COLO668 (cell line): ENCODE data around the gene PPP1R17.

Experiments
- DNase-seq: peaks from one replicate; lab custom pipeline; 2025; ENCODE audit not compliant: unreplicated experiment; lab: John Stamatoyannopoulos, UW

PPP1R17 gene

GRCh38 chr7:31687024-31687748 lies at the start of gene PPP1R17:
TSS of gene PPP1R17 (plus strand) at chr7:31687215. CDS start at chr7:31692442, 5,227 bp downstream.
- no peak for DNase-seq

DNA sequence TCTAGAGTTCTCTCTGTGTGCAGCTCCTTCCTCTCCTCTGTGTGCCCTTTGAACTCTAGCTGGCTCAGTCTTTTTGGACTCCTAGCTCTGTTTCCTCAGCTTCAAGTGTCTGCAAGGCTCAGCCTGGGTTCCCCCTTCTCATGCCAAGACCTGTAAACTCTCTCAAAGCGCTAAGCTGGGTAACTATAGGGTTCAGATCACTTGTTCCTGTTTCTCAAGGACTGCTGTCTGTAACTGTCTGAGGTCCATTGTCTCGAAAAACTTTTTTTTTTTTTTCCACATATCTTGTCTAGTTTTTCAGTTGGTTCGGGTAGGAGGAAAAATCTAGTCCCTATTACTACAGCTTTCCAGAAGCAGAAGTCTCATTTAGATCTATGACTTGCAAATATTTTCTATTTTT lies 46.6 kb upstream of the PPP1R17 start:
- no peak for DNase-seq

DNA sequence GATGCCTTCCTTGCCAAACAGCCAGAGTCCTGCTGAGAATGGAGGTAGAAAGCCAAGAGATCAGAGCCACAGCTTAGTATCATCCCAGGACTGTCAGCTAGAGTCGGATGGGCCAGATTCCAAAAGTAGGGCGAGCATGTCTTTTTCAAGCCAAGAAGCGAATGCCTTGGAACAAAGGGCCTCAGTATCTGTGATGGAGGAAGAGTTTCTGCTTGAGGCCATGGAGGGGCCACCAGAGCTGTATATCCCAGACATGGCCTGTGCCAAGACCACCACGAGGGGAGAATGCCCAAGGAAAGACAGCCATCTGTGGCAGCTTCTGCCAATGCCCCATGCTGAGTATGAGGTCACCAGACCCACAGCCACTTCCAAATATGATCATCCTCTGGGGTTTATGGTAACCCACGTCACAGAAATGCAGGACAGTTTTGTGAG lies 44.3 kb upstream of the PPP1R17 start:
- DNase-seq, result no peak

- DNase-seq, result no peak
Measured at GRCh38 chr7:31646942-31647341, 40.1 kb upstream of the PPP1R17 start.

DNA sequence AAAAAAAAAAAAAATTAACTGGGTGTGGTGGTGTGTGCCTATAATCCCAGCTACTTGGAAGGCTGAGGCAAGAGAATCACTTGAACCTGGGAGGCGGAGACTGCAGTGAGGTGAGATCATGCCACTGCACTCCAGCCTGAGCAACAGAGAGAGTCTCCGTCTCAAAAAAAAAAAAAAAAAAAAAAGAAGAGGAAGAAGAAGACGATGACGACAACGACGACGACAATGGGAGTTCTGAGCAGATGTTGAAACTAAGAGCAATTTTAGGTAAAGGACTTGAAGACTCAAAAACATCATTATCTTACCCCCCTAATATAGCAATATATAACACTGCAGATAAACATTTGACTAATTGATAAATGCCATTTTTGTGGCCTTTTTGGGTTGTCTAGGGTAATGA lies 39.5 kb upstream of the PPP1R17 start:
- no peak for DNase-seq

- DNase-seq, result no peak
Measured at GRCh38 chr7:31648288-31648687, 38.7 kb upstream of the PPP1R17 start.

DNA sequence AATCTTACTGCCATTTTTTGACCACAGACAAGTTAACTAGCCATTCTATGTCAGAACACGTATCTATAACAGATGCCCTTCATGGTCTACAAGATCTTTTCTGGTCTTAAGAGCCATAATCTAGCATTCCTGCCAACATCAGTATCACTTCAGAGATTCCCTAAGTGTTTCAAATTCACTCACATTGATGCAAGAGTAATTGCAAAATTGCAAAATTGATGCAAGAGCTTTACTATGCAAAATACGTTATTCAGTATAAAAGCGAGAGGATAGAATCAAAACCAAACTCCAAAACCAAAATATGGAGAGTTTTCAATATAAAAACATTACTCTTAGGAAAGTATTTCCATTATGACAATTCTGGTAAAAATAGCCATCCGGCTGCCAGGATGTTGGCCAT lies 38.1 kb upstream of the PPP1R17 start:
- no peak for DNase-seq

- DNase-seq, result no peak
Measured at GRCh38 chr7:31651234-31652062, 35.6 kb upstream of the PPP1R17 start.

DNA sequence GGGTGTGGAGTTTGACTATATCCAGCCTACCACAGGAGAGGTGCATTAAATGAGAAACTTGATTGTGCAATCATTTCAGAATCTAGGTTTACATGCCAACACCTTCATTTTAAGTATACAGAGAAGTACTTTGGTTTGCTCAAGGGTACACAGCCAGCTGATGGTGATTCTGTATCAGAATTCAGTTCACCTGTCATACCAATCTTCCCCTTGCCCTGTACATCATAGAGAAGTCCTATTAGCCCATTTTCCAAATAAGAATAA lies 35.0 kb upstream of the PPP1R17 start:
- no peak for DNase-seq

DNA sequence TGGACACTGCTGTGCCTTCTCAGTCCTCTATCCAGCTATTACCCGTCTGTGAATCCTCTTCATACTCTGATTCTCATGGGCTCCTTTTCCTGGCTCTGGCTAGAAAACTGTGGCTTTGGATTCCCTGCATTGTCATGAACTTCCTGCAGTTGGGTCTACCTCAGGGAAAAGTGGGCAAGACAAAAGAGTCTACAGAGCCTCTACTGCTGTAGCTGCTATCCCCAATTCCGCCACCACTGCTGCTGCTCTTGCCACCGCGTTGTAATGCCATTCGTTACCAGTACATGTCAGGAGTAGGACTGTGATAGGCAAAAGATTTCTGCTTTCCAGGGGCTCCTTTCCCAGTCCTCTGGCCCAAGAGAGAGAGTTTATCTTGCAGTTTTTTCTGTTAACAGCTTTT lies 23.9 kb upstream of the PPP1R17 start:
- no peak for DNase-seq

GRCh38 chr7:31664890-31665289 lies 22.1 kb upstream of the PPP1R17 start:
- DNase-seq, result no peak

DNA sequence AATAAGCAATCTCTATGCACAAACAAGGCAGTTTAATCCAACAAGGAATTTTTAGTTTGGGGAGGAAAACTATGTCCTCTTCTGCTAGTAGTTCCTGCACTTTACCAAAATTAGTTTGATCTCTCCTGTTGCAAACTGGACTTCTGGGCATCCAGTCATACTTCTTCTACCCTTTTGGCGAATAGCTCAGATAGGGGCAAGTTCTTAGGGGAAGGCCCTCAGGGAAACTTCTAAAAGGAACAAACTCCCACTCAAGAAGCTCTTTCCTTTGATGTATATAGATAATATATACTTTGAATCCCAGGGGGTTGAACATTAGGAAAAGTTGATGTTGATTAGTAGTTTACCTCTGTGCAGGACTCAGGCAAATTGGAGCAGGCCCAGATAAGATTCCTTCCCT lies 21.5 kb upstream of the PPP1R17 start:
- no peak for DNase-seq

DNA sequence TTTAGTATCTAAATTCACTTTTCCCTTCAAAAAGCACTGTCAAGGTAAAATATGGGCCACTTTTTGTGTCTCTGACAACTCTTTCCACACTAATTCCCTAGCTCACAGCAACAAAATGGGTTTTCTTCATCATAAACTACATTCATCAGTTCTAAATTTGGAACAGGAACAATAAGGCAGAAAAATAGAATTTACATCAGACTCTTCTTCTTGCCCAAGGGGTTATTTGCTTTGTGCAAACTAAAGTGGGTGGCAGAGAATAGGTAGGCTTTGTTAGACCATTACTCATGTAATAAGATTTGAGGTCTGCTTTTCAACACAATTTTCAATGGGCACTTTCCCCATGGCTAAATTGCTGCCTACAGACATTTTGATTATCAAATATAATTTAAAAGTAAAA lies 17.6 kb upstream of the PPP1R17 start:
- DNase-seq, result no peak

DNA sequence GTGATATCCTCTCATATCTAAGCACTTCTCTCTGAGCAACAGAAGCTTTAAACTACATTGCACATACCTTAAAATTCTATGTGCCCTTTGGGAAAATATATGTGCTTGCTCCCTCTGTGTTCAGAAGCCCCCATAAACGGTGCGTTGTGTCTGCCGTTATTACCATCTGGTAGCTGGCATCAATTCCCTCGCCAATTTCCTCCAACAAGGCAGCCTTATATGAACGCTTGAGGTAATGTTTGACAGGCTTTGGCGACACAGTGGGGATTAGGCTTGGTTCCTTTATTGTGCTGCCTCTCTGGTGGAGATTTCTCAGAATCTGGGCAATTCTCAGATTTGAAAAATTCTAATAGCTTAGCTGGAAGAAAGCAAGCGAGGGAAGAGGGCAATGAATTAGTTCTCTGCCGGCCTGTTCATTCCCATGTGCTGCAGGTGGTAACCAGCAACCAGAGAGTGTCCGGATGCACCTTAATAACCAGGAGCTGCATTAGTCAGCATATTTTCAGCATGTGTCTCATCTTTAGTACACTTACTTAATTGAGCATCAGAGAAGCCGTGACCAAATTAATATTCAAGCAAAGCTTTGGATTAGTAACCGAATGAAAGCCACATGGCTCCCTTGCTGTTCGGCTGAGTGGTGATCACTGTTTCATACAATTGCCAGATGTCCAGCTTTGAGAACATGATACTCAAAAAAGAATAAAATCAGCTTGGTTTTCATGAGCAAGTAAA lies 7.3 kb upstream of the PPP1R17 start:
- no peak for DNase-seq

- DNase-seq, result no peak
Measured at GRCh38 chr7:31683445-31684225, 3.4 kb upstream of the PPP1R17 start.

- DNase-seq, result no peak
Measured at GRCh38 chr7:31688372-31688771, 1.4 kb downstream of the PPP1R17 start.

DNA sequence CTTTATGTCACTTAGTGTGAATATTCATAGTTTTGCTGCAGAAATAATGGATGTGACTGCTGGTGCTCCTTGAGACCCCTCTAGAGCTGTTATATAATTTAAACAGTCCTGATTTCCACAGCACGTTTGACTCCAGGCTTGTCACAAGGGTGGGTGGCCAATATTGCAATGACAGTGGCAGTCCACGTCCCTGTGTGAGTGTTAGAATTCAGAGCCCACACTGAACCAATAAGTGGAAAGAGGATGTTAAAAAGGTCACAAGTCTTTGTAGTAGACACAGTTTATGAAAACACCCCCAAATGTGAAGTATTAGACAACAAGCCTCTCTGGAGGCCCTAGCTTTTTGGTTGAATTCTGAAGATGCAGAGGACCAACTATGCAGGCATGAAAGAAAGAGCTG lies 2.0 kb downstream of the PPP1R17 start:
- no peak for DNase-seq

DNA sequence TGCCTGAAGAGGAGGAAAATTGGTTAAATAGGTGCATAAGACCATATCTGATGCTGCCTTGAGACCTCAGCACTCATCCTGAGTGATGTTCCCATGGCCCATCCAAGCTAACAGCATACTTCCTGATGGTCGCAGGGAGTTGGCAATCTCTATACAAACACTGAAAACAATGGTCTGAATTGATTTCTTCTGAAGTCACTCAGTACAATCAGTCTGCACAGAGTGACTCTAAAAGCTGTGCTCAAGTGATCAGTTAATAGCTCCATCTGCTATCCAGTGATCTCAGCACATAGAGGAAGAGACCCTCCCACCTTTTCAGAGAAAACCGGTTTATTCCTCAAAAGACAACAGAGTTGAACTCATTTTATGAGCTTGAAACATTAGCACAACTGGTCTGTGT lies 3.9 kb downstream of the PPP1R17 start:
- no peak for DNase-seq

- no peak for DNase-seq
Measured at GRCh38 chr7:31692451-31692850, 5.4 kb downstream of the PPP1R17 start.

- no peak for DNase-seq
Measured at GRCh38 chr7:31692871-31693270, 5.9 kb downstream of the PPP1R17 start.
